ENCODE results near the gene CSF2. TPM values are rescaled to one million over a fixed set of nuclear protein-coding genes. Genes with fewer than 3 reads are reported as not detected.

CSF2 gene
- 240 and 246 TPM in 2 replicates for total RNA-seq

DNA sequence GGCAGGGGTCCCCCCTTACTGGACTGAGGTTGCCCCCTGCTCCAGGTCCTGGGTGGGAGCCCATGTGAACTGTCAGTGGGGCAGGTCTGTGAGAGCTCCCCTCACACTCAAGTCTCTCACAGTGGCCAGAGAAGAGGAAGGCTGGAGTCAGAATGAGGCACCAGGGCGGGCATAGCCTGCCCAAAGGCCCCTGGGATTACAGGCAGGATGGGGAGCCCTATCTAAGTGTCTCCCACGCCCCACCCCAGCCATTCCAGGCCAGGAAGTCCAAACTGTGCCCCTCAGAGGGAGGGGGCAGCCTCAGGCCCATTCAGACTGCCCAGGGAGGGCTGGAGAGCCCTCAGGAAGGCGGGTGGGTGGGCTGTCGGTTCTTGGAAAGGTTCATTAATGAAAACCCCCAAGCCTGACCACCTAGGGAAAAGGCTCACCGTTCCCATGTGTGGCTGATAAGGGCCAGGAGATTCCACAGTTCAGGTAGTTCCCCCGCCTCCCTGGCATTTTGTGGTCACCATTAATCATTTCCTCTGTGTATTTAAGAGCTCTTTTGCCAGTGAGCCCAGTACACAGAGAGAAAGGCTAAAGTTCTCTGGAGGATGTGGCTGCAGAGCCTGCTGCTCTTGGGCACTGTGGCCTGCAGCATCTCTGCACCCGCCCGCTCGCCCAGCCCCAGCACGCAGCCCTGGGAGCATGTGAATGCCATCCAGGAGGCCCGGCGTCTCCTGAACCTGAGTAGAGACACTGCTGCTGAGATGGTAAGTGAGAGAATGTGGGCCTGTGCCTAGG lies at the start of gene CSF2:
Gene CSF2, plus strand, starts transcription at position 559 of the 783 bp plus-strand sequence. Its CDS starts 35 bp downstream, at position 594.
- intact Hi-C loops (cut with micrococcal nuclease), result no loop called here

DNA sequence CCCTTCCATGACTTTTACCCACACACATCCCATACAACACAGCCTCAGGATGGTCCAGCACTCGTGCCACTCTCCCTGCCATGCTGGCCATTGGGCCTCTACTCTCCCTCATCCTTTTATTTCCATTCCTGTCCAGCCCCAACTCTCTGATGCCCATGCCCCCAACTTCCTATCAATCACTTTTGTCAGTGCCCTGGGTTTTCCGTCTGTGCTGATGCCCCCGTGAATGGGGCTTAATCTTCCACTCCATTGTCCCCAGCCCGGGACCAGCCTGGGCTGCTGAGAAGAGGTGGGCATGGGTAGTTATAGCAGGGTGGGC lies 49.5 kb upstream of the CSF2 start:
- intact Hi-C loops (cut with micrococcal nuclease), result loop anchor here (10.0 kb wide), 1 partner anchor 769 kb away; no protein-coding TSS in a partner anchor

DNA sequence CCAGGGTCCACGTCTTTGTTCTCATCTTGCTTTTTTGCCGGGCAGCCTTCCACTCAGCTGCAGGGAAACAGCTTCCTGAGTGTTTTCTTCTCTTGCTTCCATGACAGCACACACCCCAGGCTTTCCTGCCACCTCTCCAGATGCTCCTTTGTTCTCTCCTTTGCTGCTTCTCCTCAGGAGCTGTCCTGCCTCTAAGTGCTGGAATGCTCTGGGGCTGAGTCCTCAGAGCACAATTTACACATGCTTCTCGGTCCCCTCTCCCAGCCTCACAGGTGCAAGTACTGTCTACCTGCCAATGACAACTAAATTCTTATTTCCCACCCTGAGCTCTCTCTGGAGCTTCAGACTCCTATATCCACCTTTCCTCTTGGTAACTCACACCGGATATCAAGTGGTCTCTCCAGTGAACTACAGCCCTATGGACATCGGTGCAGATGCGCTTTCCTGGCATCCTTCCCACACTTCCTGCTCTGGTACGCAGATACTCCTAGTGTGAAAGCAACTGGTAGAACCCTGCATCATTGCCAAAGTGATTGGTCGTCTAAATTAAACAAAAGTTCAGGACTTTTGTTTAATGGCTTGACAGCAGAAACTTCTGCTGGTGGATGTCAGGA lies 48.7 kb upstream of the CSF2 start:
- intact Hi-C loops (cut with micrococcal nuclease), result loop anchor here (10.0 kb wide), 1 partner anchor 770 kb away; no protein-coding TSS in a partner anchor

DNA sequence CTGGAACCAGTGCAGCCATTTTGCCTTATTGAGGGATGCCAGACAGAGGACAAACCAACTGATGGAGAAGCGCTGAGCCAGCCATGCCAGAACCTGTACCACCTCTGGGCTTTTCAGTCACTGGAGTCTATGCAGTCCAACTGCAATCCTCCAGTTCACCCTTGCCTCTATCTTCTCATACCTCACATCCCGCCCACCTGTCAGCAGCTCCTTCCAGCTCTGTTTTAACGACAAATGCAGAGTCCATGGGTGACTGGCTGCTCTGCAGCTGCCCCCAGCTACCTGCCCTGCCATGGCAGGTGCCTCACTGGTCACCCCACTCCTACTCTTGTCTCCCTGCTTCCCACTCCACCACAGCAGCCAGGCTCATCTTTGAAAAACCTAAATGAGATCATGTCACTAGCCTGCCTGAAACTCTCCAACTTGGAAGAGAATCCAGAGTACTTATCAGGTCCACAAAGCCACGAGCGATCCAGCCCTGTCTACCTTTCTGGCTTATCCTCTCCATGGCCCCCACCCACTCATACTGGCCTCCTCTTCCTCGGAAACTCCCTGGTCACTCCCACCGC lies 48.1 kb upstream of the CSF2 start:
- intact Hi-C loops (cut with micrococcal nuclease), result loop anchor here (10.0 kb wide), 1 partner anchor 771 kb away; no protein-coding TSS in a partner anchor

DNA sequence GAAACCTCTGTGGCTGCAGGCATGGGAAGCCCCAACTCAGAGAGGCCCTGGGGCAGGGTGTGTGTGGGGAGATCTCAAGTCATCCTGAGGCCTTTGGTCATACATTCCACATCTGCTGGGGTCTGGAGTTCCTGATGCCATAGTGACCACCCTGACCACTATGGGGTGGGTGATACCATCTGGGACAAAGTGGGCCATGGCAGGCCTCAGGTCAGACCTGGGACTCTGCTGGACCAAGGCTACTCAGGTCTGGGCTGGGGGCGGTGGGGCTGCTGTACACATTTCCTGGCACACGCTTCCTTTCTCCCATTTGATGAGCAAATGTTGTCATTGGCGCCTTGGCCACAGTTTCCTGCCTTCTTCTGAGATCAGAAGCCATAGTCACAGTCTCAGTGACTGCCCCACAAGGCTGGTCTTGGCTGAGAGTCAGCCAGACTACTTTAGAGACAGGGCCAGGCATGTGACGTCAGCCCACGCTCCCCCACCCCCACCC lies 47.0 kb upstream of the CSF2 start:
- intact Hi-C loops (cut with micrococcal nuclease), result loop anchor here (10.0 kb wide), 1 partner anchor 772 kb away; no protein-coding TSS in a partner anchor

DNA sequence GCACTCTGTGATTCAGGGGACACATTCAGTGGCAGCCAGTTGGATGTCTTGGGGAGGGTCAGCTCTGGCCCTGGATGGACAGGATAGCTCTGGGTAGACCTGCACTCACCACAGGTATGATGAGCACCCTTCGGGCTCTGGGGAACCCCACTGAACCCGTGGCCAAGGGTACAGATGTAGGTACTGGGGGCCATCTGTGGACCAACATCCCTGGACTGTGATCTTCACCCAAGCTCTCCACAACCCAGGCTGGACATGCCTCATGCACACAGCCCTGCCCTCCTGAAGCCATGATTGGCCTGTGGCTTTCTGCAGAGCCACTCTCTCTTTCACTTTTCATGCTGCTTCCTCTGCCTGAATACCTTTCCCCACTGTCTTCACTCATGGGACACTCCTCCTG lies 46.6 kb upstream of the CSF2 start:
- intact Hi-C loops (cut with micrococcal nuclease), result loop anchor here (10.0 kb wide), 1 partner anchor 772 kb away; no protein-coding TSS in a partner anchor

DNA sequence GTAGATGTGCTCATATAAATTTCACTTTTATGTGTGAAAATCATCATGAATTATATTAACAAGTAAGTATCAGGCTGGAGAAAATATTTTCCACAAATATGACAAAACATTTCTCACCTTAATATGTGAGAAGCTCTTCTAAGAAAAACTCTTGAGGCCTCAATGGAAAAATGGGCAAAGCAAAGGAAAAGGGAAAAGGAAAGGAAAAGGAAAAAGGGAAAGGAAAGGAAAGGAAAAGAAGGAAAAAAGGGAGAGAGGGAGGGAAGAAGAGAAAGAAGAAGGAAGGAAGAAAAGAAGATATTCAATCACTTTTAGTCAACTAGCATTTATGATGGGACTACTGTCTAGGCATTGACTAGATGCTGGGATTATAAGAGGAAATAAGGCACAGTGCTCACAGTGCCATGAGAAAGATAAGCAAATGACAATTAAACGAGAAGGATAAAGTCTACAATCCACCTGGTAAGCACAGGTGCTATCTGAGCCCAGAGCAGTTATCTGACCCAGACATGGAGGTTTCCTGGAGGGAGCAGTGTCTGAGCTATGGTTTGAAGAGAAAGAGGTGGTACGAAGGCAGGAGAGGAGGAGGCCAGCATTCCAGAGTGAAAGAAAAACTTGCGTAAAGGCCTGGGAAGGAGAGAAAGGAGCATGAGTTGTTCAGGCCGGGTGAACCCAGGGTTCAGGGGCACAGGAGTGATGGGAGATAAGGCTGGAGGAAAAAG lies 43.8 kb upstream of the CSF2 start:
- intact Hi-C loops (cut with micrococcal nuclease), result loop anchor here (10.0 kb wide), 1 partner anchor 775 kb away; no protein-coding TSS in a partner anchor

DNA sequence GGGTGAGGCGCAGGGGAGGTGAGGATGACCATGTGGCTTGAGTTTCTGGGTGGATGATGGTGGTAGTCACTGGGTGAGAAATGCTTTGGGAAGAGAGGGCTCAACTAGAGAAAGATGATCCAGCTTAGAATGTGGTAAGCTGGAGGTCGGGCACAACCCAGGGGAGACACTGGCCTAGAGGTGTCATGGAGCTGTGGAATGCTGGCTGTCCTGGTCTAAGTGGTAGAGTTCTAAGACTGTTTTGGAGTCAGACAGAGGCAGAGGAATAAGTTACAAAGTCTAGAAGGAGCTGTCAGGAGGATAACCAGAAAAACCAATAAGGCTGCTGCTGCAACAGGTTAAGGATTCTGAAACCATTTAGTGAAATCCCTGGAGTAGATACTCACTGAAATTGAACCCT lies 43.0 kb upstream of the CSF2 start:
- intact Hi-C loops (cut with micrococcal nuclease), result no loop called here

DNA sequence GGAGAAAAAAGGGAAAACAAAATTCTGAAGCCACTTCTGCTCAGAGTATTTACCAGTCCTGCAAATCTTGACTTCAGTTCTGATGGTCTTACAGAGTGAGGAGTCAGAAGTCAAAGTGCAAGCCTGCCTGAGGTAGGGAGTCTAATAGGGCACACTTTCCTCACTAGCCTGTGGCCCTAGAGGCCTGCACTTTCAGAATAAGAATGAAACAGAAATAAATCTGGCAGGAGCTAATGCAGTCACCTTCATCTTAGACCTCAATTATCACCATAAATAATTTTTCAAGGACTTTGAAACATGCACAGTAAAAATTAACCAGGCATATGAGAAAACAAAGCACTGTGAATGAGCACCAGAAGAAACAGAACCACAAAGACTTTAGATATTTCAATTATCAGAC lies 41.4 kb upstream of the CSF2 start:
- intact Hi-C loops (cut with micrococcal nuclease), result no loop called here

DNA sequence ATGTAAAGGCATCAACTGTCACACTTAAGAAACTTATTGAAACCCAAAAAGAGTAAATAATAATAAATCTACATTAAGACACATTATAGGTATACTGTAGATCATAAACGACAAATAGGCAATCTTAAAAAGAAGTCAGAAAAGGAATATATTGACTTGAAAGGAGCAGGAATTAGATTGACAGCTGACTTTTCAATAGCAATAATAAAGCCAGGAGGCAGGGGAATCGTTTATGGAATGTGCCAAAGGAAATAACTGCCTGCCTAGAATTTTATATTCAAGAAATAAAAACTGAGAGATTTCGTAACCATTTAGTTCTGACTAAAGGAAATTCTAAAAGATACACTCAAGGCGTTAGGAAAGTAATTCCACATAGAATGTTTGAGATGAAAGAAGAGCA lies 40.5 kb upstream of the CSF2 start:
- intact Hi-C loops (cut with micrococcal nuclease), result no loop called here

DNA sequence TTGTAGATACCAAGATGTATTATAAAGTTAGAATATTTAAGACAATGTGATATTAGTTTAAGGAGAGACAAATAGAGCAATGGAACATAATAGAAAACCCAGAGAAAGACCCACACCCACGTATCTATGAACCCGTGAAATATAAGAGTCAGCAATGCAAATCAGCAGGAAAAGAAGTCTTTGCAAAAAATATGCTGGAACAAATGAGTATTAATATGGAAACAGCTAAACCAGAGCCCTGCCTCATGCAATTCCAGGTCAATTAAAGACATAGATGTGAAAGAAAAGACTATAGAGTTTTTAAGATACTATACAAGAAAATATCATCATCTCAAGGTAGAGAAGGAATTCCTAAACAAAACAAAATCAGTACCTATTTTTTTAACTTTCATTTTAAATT lies 36.2 kb upstream of the CSF2 start:
- intact Hi-C loops (cut with micrococcal nuclease), result no loop called here

DNA sequence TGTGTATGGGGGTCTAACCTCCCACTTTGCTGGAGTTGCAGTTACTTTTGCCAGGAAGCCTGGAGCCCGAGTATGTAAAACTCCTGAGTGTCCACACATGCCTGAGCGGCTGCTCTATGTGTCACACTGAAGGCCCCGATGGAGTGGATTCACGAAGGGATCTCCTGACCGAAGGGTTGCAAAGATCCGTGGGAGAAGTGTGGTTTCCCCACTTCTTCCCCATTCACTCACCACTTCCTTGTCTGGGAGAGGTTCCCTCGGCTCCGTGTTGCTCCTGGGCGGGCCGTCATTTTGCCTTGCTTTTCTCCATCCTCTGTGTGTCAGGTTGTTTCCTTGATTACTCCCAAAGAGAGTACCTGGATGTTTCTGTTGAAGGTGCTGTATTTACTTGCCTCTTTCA lies 29.4 kb upstream of the CSF2 start:
- intact Hi-C loops (cut with micrococcal nuclease), result no loop called here

DNA sequence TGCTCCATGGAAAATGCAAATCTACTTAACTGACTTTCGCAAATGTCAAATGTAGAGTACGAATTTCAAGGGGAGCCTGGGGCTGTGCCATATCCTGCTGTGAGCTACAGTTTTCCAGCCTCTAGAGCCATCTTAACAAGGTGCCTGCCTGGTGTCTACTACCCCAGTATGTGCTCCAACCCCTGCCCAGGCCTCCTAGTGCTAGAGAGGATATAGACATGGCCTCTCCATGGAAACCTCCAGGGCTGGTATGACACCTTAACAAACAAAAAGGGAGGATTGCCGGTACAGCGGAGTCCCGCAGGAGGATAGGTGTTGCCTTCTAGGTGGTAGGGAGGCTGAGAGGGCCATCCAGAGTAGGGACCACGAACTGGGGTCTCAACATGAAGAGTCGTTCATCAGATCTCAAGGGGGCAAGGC lies 26.7 kb upstream of the CSF2 start:
- intact Hi-C loops (cut with micrococcal nuclease), result no loop called here

DNA sequence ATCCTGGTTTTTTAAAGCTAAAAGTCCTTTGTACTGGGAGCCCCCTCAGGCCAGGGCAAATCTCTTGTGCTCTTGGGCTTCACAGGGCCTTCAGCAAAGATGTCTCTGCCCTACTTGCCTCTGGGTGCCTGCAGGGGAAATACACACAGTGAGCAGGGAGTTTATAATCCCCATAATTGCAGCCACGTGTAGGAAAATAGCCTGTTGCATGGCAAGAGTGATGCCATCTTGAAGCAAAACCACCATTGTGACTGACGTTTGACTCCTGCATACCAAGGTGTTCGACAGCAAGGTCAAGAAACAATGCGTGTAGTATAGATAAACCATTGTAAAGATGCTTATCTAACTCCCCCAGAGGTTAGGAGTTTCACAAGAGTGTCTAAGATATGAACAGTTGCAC lies 24.5 kb upstream of the CSF2 start:
- intact Hi-C loops (cut with micrococcal nuclease), result no loop called here

DNA sequence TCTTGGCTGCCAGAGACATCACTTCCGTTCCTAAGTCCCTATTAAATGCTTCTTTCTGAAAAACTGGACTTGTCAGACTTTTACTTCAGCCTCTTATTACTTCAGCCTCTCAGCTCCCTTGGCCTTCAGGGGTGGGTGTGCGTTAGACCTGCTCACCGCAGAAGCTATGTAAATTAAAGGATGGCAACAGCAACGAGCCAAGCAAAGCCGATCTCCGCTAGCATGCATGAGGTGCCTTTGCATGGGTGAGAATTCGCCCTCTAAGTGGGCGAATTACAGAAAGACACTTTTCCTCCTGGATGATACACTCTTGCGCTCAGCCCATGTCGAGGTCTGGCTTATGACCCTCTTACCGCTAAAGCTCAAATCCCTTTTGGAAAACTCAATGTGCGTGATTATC lies 24.0 kb upstream of the CSF2 start:
- intact Hi-C loops (cut with micrococcal nuclease), result no loop called here

DNA sequence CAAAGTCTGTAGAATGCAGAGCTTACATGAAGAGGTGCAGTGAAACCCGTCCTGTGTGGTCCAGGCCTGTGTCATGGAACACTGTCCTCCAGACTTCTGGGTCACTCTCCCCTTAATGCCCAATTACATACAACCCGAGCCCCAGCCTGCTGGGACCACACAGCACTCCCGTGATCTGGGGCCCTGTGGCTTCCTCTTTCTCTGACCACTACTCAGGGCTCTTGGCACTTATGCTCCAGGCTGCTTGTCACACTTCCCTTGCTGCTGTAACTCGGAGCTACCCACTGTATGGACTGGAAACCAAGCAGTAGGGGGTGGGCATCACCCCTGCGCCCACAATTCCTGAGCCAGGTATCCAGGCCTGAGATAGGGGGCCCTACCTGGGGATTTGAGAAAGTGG lies 23.5 kb upstream of the CSF2 start:
- intact Hi-C loops (cut with micrococcal nuclease), result no loop called here

DNA sequence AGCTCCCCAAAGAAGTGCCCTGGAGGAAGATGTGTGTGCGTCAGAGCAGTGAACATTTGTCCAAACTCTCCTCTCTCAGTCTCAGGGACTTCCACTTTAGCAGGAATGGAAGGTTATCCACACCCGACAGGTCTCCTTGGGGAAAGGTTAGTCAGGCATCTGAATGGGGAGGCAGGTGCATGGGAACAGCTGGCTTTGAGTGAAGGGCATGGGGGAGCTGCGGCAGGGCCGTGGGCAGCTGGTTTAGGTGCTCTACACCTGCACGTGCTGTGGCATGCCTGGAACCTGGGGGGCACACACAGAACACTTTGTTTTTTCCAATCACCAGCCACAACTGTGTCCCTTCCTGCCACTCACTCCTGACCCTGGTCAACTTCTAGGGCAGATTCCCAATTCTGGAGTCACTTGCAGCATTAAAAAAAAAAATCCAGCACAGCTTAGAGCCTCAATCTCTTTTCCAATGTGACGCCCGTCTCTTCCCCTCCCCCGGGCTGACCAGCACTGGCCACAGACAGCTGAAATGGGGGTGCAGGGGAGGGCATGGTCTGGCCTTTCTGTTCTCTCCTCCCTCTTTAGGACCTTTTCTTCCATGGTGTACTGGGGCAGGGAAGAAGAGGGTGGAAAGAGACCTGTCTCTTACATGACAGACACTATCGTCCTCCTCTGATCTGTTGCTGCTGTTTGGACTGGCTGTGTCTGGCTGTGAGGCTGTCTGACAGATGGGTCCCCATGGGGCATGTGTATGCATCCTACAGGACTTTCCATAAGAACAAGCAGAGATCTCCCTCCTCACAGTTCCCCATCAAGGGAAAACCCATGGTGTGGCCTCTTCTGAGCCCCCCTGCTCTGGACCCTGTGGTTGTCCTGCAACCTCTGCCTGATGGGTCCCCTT lies 22.7 kb upstream of the CSF2 start:
- intact Hi-C loops (cut with micrococcal nuclease), result no loop called here

DNA sequence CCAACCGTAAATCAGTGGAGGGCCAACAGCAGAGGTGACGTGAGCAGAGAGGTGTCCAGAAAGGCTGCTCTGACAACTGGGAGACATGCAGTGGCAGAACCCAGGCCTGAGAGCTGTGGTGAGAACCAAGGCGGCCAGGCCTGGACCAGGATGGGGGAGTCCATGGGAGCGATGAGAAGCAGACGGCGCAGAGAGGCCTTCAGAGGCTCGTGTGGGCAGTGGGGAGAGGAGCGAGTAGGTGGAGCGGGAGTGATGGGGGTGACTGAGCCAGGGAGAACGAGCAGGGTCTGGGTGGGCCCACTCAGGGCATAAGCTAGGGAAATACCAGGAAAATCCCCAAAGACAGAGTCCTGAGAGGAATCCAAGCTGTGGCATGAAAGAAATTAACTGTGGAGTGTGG lies 21.1 kb upstream of the CSF2 start:
- intact Hi-C loops (cut with micrococcal nuclease), result no loop called here

DNA sequence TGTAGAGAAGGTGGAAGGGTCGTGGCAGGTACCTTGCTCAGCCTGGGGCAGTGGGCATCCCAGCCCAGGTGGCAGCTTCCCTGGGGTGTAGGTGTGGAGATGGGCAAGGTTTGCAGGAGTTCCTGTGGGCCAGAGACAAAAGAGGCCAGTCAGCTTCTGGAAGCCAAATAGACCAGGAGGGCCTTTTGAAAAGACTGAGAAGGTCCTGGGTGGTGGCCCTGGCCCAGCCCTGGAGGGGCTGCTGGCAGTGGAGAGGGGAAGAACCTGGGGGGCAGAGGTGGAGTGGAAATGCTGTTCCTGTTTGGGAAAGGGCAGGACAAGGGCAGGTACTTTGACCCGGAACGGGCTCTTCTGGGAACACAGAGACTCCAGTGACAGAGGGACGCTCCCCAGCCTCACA lies 20.1 kb upstream of the CSF2 start:
- intact Hi-C loops (cut with micrococcal nuclease), result no loop called here

DNA sequence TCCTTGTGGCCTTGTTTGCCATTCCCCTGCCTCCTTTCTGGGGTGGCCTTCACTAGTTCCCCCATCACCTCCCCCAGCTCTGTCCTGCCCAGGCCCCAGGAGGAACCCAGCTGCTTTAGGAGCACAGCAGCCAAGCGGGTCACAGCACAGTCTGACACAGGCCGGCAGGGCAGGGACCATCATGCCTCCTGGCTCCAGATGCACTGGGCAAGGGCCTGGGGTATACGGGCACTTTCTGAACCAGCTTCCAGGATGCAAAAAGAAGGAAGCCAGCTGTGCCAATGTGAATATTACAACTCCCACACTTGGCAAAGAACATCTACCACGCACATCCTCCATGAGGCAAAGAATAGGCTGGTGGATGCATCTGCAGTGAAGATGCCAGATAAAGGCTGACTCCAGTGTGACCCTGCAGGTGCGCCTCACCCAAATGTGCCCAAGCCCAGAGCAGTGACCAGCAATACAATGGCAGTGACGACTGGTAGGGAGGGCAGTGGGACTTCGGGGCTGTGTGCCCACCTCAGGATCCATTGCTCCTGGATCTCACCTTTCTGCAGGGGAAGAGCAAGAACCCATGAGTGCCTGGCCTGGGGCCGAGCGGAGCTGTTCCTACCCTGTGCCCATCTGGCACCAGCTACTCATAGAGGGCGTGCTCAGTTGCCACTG lies 19.4 kb upstream of the CSF2 start:
- intact Hi-C loops (cut with micrococcal nuclease), result no loop called here

All from T-helper 1 cell treated with Interleukin-12 subunit alpha and Interleukin-12 subunit beta and Interleukin-4 antibody, amounts not matched to agents 30 ng/mL and 1 ng/mL, for 36 hours (primary cell).